DOHH2 (cell line): Measurements from ENCODE around the gene ABCB6.

Experiments
- H3F3A ChIP-seq: fragments of 200-600 bp; sonication (generic), shearing (Covaris generic); 2 replicates; pipeline ENCODE4 v1.6.0; 2016; ENCODE audit warnings: antibody characterized with exemption, mild to moderate bottlenecking; ENCODE audit not compliant: control insufficient read depth, insufficient read depth
- H3K27ac ChIP-seq: fragments of 200-600 bp; sonication (generic); 2 replicates; pipeline ENCODE4 v1.5.1; 2014; ENCODE audit warnings: low read depth, mild to moderate bottlenecking, low read length, moderate library complexity
- H3K27me3 ChIP-seq: fragments of 200-600 bp; sonication (generic); 2 replicates; pipeline ENCODE4 v1.6.1; 2014; ENCODE audit warnings: mild to moderate bottlenecking, low read length, mixed read lengths; ENCODE audit not compliant: control insufficient read depth
- H3K36me3 ChIP-seq: fragments of 200-600 bp; sonication (generic); 2 replicates; pipeline ENCODE4 v1.6.1; 2014; ENCODE audit warnings: mild to moderate bottlenecking, low read length, moderate library complexity, mixed read lengths; ENCODE audit not compliant: control insufficient read depth
- H3K4me1 ChIP-seq: fragments of 200-600 bp; sonication (generic); 2 replicates; pipeline ENCODE4 v1.6.1; 2014; ENCODE audit warnings: mild to moderate bottlenecking, low read length, mixed read lengths; ENCODE audit not compliant: control insufficient read depth
- H3K4me2 ChIP-seq: fragments of 200-600 bp; sonication (generic); 2 replicates; pipeline ENCODE4 v1.6.0; 2014; ENCODE audit warnings: mild to moderate bottlenecking, low read length, moderate library complexity
- H3K4me3 ChIP-seq: fragments of 200-600 bp; sonication (generic); 2 replicates; pipeline ENCODE4 v1.5.1; 2014; ENCODE audit warnings: mild to moderate bottlenecking, low read length, mixed read lengths
- H3K79me2 ChIP-seq: fragments of 200-600 bp; sonication (generic); 2 replicates; pipeline ENCODE4 v1.6.1; 2014; ENCODE audit warnings: mild to moderate bottlenecking, low read length, mixed read lengths; ENCODE audit not compliant: control insufficient read depth
- H3K9me2 ChIP-seq: fragments of 200-600 bp; sonication (generic); replicated peaks from 2 replicates; pipeline ENCODE4 v1.6.1; 2014; ENCODE audit warnings: mild to moderate bottlenecking, low read length, mixed read lengths; ENCODE audit not compliant: control insufficient read depth
- H3K9me3 ChIP-seq: fragments of 200-600 bp; sonication (generic); 2 replicates; pipeline ENCODE4 v1.6.1; 2014; ENCODE audit warnings: antibody characterized with exemption, low read length, mixed read lengths; ENCODE audit not compliant: control insufficient read depth, insufficient read depth
- H4K20me1 ChIP-seq: fragments of 200-600 bp; sonication (generic); 2 replicates; pipeline ENCODE4 v1.6.0; 2014; ENCODE audit warnings: low read depth, mild to moderate bottlenecking, antibody characterized with exemption, low read length, moderate library complexity; ENCODE audit not compliant: control insufficient read depth, insufficient read depth
- CTCF ChIP-seq: fragments of 200-600 bp; sonication (generic); IDR thresholded peaks from one replicate; pipeline ENCODE4 v1.5.1; 2014; ENCODE audit warnings: antibody characterized with exemption, mild to moderate bottlenecking, low read depth, low read length; ENCODE audit not compliant: poor library complexity, severe bottlenecking
- EZH2phosphoT487 ChIP-seq: fragments of 200-600 bp; sonication (generic); IDR thresholded peaks from 2 replicates; pipeline ENCODE4 v1.6.1; 2017; ENCODE audit warnings: borderline replicate concordance, mild to moderate bottlenecking, antibody characterized with exemption, low read length, moderate library complexity, mixed read lengths

Gene ABCB6

DNA sequence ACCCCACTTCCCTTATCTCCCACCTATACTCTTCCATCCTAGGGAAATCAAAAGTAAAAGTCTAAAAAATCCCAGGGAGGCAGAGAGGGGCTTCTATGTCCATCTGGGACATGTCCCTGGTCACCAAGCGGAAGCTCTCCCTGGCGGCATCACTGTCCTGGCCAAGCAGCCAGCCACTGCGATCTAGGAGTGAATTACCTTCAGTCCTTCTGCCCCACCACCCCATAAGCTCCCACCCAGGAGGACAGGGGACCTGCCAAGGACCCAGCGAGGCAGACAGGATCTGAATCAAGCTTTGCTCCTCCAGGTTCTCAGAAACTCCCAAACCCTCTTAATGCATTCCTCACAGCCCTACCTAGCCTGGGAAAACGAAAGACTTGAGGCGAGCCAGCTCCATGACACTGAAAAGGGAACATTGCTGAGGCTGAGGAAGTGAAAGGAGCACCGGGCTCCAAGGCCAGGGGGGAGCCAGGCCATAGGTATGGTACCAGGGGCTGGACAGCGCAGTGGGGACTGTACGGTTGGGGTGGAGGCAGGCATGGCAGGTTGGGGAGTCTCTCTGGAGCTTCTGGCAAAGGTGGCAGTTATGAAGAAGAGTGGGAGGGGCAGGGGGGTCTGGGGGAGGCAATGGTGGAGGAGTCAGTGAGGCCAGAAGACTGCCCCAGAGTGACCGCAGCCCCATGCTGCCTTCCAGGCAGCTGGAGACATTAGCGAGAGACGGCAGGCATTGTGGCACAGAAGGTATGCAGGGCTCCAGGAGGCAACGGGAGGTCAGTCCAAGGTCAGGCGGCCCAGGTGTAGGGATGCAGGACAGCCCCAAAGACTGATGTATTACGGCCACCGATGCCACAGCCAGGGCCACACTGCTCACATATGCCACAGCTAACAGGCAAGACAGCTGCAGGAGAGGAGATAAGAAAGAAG lies 46.3 kb downstream of the ABCB6 start:
- H3K27ac ChIP-seq = no peak overlapping the region
- H4K20me1 ChIP-seq = no peaks in the 10 kb centered on the region
- H3K9me3 ChIP-seq = no peaks in the 10 kb centered on the region
- TF ChIP-seq CTCF (no peak), EZH2phosphoT487 (no peak)
- peaks cover 49% of the 10 kb centered on the region for H3K36me3 ChIP-seq
- peaks cover 17% of the 10 kb centered on the region for H3K79me2 ChIP-seq
- H3K9me2 ChIP-seq = no peaks in the 10 kb centered on the region
- H3K27me3 ChIP-seq = no peaks in the 10 kb centered on the region
- no peak overlapping the region for H3K4me2 ChIP-seq
- peaks cover 17% of the 10 kb centered on the region for H3F3A ChIP-seq
- H3K4me3 ChIP-seq = no peak overlapping the region
- peaks cover 14% of the 10 kb centered on the region for H3K4me1 ChIP-seq

DNA sequence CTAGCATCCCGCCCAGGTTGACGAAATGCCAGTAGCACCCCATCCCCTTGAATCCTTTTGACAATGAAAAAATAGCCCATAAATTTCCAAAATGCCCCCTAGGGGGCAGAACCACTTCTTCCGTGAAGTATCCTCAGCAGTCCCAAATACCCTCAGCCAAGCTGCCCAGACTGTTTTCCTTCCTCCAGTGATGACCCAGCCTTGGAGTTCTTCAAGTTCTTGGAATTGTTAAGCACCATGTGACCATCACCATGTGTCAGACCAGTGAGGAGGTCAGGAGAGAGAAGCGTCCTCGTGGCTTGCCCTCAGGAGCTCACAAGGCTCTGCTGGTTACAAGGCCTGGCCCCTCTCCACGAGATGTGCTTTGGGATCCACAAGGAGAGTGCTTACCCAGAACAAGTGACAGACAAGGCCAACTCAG lies 47.5 kb downstream of the ABCB6 start:
- no peaks in the 10 kb centered on the region for H4K20me1 ChIP-seq
- TF ChIP-seq CTCF = peak; percentile 85
- TF ChIP-seq EZH2phosphoT487 = no peak

DNA sequence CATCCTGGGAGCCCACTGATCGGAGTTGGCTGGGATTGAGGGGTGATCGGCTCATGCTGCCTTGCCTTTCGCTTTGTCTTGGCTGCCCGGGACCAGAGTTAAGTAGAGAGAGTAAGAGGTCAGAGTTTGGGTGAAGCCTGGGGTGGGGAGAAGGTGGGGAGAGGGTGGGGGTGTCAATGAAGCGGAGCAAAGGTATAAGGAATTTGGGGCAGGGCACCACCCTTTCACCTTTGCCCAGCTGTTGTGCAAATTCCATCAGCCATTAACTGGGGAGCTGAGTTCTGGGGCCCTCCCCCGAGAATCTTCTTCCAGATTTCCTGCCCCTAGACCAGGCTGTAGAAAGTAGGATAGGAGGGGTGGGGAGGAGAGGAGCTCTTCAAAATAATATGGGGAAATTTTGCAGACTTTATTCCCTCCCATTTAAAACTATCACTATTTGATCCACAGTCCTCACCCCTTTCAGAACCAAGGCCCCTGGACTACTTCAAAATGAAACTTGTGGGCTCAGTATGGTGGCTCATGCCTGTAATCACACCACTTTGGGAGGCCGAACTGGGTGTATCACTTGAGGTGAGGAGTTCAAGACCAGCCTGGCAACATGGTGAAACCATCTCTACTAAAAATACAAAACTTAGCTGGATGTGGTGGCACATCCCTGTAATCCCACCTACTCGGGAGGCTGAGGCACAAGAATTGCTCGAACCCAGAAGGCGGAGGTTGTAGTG lies 48.7 kb downstream of the ABCB6 start, which contains the start of gene SLC23A3:
TSS of gene SLC23A3 (minus strand) at position 100 of the 725 bp plus-strand sequence. CDS start at position 55, 45 bp downstream.
- Histone ChIP-seq H3K4me1 (no peaks in the 10 kb centered on the region), H3K27ac (no peak within 1 kb of the TSS), H4K20me1 (no peaks in the 10 kb centered on the region), H3K4me2 (no peak within 1 kb of the TSS), H3K9me3 (no peaks in the 10 kb centered on the region), H3K79me2 (peaks cover 2% of the 10 kb centered on the region; the same call in 1 of the 2 replicates), H3K9me2 (no peaks in the 10 kb centered on the region), H3K36me3 (peaks cover 38% of the 10 kb centered on the region), H3F3A (peaks cover 7% of the 10 kb centered on the region; the same call in 1 of the 2 replicates), H3K27me3 (no peaks in the 10 kb centered on the region), H3K4me3 (no peak within 1 kb of the TSS)
- no peak for TF ChIP-seq EZH2phosphoT487
- TF ChIP-seq CTCF = no peak

More for the DNA sequence above, 47.5 kb downstream of the ABCB6 start:
- Histone ChIP-seq H3K4me3 (no peak overlapping the region), H3K36me3 (peaks cover 43% of the 10 kb centered on the region), H3K4me1 (peaks cover 8% of the 10 kb centered on the region), H3K79me2 (peaks cover 11% of the 10 kb centered on the region), H3K27ac (no peak overlapping the region), H3K27me3 (no peaks in the 10 kb centered on the region), H3K4me2 (no peak overlapping the region), H3K9me2 (no peaks in the 10 kb centered on the region), H3F3A (peaks cover 9% of the 10 kb centered on the region; the same call in 1 of the 2 replicates), H3K9me3 (no peaks in the 10 kb centered on the region)
